ENCODE results near the gene TAL2. TPM values are rescaled to one million over a fixed set of nuclear protein-coding genes. Genes with fewer than 3 reads are reported as not detected.

TAL2 gene
- total RNA-seq, 1 experiment from 2014 or later, result not detected

DNA sequence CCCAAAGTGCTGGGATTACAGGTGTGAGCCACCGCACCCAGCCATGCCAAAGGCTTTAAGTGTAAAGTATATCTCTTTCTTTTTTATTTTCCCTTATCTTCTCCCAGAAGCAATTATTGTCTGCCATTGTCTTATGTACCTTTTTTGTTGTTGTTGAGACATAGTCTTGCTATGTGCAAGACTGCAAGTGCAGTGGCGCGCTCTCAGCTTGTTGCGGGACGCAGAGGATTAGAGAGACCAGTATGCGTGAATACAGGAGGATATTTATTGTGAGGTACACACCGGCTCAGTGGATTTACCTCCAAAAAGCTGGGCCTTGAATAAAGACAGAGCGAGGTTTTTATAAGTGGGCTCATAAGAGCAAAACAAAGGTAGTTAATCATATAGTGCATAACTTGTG is 43.9 kb downstream of the TAL2 start:
- Mint-ChIP-seq H3K4me1 (ENCODE audit: insufficient read depth, unreplicated experiment) (no peaks in the 10 kb centered on the region), H3K27ac (ENCODE audit: low read depth, unreplicated experiment) (no peak overlapping the region), H3K9me3 (ENCODE audit: unreplicated experiment) (no peaks in the 10 kb centered on the region), H3K36me3 (ENCODE audit: insufficient read depth, unreplicated experiment) (no peaks in the 10 kb centered on the region), H3K27me3 (ENCODE audit: insufficient read depth, unreplicated experiment) (no peaks in the 10 kb centered on the region), H3K4me3 (ENCODE audit: unreplicated experiment) (no peak overlapping the region)
- CTCF ChIA-PET, result interaction anchor here (0.6 to 3.9 kb wide), 4 partner anchors 12 to 94 kb away, joined by 3 to 18 read pairs (median 5); no protein-coding TSS in a partner anchor
- POLR2A ChIA-PET, result interaction anchor here (0.6 to 1.3 kb wide), 2 partner anchors 12 to 613 kb away, joined by 3 to 4 read pairs; partner anchors contain the start of gene TMEM38B
- TF ChIP-seq, protein P1, sequence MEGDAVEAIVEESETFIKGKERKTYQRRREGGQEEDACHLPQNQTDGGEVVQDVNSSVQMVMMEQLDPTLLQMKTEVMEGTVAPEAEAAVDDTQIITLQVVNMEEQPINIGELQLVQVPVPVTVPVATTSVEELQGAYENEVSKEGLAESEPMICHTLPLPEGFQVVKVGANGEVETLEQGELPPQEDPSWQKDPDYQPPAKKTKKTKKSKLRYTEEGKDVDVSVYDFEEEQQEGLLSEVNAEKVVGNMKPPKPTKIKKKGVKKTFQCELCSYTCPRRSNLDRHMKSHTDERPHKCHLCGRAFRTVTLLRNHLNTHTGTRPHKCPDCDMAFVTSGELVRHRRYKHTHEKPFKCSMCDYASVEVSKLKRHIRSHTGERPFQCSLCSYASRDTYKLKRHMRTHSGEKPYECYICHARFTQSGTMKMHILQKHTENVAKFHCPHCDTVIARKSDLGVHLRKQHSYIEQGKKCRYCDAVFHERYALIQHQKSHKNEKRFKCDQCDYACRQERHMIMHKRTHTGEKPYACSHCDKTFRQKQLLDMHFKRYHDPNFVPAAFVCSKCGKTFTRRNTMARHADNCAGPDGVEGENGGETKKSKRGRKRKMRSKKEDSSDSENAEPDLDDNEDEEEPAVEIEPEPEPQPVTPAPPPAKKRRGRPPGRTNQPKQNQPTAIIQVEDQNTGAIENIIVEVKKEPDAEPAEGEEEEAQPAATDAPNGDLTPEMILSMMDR (IDR thresholded peaks at IDR 0.05; ENCODE audit: unreplicated experiment), result no peak
- intact Hi-C loops (cut with micrococcal nuclease), result no loop called here
- no peak for DNase-seq (ENCODE audit: unreplicated experiment)
- no TSS peak for BruUV-seq (replicated peaks)

DNA sequence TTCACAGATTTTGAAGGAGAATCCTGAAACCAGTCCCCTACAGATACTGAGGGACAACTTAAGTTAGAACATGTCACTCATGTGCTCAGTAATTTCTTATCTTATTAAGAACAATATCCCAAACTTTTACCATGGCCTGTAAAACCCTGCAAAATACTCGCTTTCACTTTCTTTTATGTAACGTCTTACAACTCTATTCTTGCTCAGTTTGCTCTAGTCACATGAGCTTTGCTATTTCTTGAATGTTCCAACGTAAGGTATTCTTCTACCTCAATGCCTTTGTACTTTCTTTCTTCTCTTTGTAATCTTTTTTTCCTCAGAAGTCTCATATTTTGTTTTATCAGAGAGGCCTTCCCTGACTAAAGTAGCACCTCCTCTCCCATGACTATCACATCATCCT is 46.1 kb downstream of the TAL2 start:
- Mint-ChIP-seq H3K9me3 (ENCODE audit: unreplicated experiment) (no peaks in the 10 kb centered on the region), H3K4me3 (ENCODE audit: unreplicated experiment) (no peak overlapping the region), H3K27me3 (ENCODE audit: insufficient read depth, unreplicated experiment) (no peaks in the 10 kb centered on the region), H3K27ac (ENCODE audit: low read depth, unreplicated experiment) (peak overlapping the region; percentile 63), H3K4me1 (ENCODE audit: insufficient read depth, unreplicated experiment) (no peaks in the 10 kb centered on the region), H3K36me3 (ENCODE audit: insufficient read depth, unreplicated experiment) (no peaks in the 10 kb centered on the region)
- no TSS peak for BruUV-seq (replicated peaks)
- TF ChIP-seq, protein P1 (IDR thresholded peaks at IDR 0.05; ENCODE audit: unreplicated experiment), result no peak
- CTCF ChIA-PET, result interaction anchor here (0.7 to 3.9 kb wide), 3 partner anchors 10 to 70 kb away, joined by 5 to 18 read pairs (median 7); no protein-coding TSS in a partner anchor
- no peak for DNase-seq (ENCODE audit: unreplicated experiment)
- POLR2A ChIA-PET, result interaction anchor here (0.9 to 1.8 kb wide), 2 partner anchors 9 to 14 kb away, joined by 4 to 6 read pairs; partner anchors contain the start of gene TMEM38B
- intact Hi-C loops (cut with micrococcal nuclease), result no loop called here

DNA sequence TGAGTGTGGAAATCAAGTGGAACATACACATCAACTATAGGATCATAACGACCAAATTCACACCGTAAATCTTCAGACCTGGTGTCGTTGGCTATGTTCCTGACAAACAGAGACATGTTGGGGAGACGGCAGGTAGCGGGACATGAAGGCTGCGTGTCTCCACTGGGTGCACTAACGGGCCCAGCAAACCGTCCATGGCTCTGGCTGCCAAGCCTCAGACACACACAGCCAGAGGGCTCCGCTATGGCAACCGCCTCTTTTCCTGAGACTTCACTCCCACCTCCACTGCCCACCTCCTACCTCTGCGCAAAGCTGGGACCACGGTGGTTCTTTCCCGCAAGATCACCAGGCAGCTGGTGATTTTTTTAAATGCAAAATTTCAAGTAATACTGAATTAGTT is 48.4 kb downstream of the TAL2 start:
- Mint-ChIP-seq H3K4me1 (ENCODE audit: insufficient read depth, unreplicated experiment) (no peaks in the 10 kb centered on the region), H3K4me3 (ENCODE audit: unreplicated experiment) (no peak overlapping the region), H3K27ac (ENCODE audit: low read depth, unreplicated experiment) (no peak overlapping the region), H3K9me3 (ENCODE audit: unreplicated experiment) (no peaks in the 10 kb centered on the region), H3K36me3 (ENCODE audit: insufficient read depth, unreplicated experiment) (no peaks in the 10 kb centered on the region), H3K27me3 (ENCODE audit: insufficient read depth, unreplicated experiment) (no peaks in the 10 kb centered on the region)
- no TSS peak for BruUV-seq (replicated peaks)
- intact Hi-C loops (cut with micrococcal nuclease), result no loop called here
- TF ChIP-seq, protein P1 (IDR thresholded peaks at IDR 0.05; ENCODE audit: unreplicated experiment), result no peak
- DNase-seq (ENCODE audit: unreplicated experiment), result no peak
- CTCF ChIA-PET, result interaction anchor here (1.2 to 4.6 kb wide), 2 partner anchors 30 to 102 kb away, joined by 3 to 21 read pairs; no protein-coding TSS in a partner anchor
- POLR2A ChIA-PET, result no interaction called here

DNA sequence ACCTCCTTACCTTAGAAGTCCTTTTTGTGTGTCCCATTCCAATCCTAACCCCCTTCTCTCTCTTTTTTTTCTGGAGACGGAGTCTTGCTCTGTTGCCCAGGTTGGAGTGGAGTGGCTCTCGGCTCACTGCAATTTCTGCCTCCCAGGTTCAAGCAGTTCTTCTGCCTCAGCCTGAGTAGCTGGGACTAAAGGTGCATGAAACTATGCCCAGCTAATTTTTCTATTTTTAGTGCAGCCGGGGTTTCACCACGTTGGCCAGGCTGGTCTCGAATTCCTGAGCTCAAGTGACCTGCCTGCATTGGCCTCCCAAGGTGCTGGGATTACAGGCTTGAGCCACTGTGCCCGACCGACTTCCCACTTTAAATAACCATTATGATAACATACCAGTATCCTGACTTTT is 49.6 kb downstream of the TAL2 start:
- Mint-ChIP-seq H3K27ac (ENCODE audit: low read depth, unreplicated experiment) (no peak overlapping the region), H3K4me1 (ENCODE audit: insufficient read depth, unreplicated experiment) (no peaks in the 10 kb centered on the region), H3K36me3 (ENCODE audit: insufficient read depth, unreplicated experiment) (no peaks in the 10 kb centered on the region), H3K27me3 (ENCODE audit: insufficient read depth, unreplicated experiment) (no peaks in the 10 kb centered on the region), H3K4me3 (ENCODE audit: unreplicated experiment) (no peak overlapping the region), H3K9me3 (ENCODE audit: unreplicated experiment) (no peaks in the 10 kb centered on the region)
- ChIA-PET CTCF (interaction anchor here (0.6 to 4.6 kb wide), 5 partner anchors 31 to 170 kb away, joined by 3 to 21 read pairs (median 6); no protein-coding TSS in a partner anchor), POLR2A (no interaction called here)
- TF ChIP-seq, protein P1 (IDR thresholded peaks at IDR 0.05; ENCODE audit: unreplicated experiment), result no peak
- intact Hi-C loops (cut with micrococcal nuclease), result no loop called here
- DNase-seq (ENCODE audit: unreplicated experiment), result no peak
- no TSS peak for BruUV-seq (replicated peaks)
